ENCODE results near the gene FOXN3.

FOXN3 gene

GRCh38 chr14:89236851-89237250, 180.2 kb downstream of the FOXN3 start:
- intact Hi-C loops (cut with DNase I), result no loop called here
- DNase-seq, result no peak

GRCh38 chr14:89233184-89233583, 183.8 kb downstream of the FOXN3 start:
- intact Hi-C loops (cut with DNase I), result no loop called here
- DNase-seq, result no peak

GRCh38 chr14:89232265-89233070, 184.6 kb downstream of the FOXN3 start:
- intact Hi-C loops (cut with DNase I), result no loop called here
- no peak for DNase-seq

GRCh38 chr14:89231426-89232113, 185.5 kb downstream of the FOXN3 start:
- DNase-seq, result no peak
- intact Hi-C loops (cut with DNase I), result no loop called here

GRCh38 chr14:89228921-89229639, 188.0 kb downstream of the FOXN3 start:
- intact Hi-C loops (cut with DNase I), result no loop called here
- DNase-seq, result peak in 1 of 42 donors; percentile 23

- no peak for DNase-seq
These were observed 189.6 kb downstream of the FOXN3 start for GRCh38 chr14:89227496-89227836.

GRCh38 chr14:89226801-89227495, 190.1 kb downstream of the FOXN3 start:
- intact Hi-C loops (cut with DNase I), result no loop called here
- DNase-seq, result no peak

More at GRCh38 chr14:89227496-89227836, 189.6 kb downstream of the FOXN3 start:
- intact Hi-C loops (cut with DNase I), result no loop called here

GRCh38 chr14:89225607-89226006, 191.4 kb downstream of the FOXN3 start:
- DNase-seq, result no peak
- intact Hi-C loops (cut with DNase I), result no loop called here

GRCh38 chr14:89221109-89221810, 195.8 kb downstream of the FOXN3 start:
- no peak for DNase-seq
- intact Hi-C loops (cut with DNase I), result no loop called here

- no peak for DNase-seq
- intact Hi-C loops (cut with DNase I), result no loop called here
These were observed 198.0 kb downstream of the FOXN3 start for GRCh38 chr14:89219051-89219450.

- no peak for DNase-seq
- intact Hi-C loops (cut with DNase I), result no loop called here
These were observed 199.1 kb downstream of the FOXN3 start for GRCh38 chr14:89217891-89218290.

- intact Hi-C loops (cut with DNase I), result no loop called here
- no peak for DNase-seq
These were observed 201.5 kb downstream of the FOXN3 start for GRCh38 chr14:89215531-89215930.

GRCh38 chr14:89215114-89215513, 201.9 kb downstream of the FOXN3 start:
- intact Hi-C loops (cut with DNase I), result no loop called here
- no peak for DNase-seq

- intact Hi-C loops (cut with DNase I), result no loop called here
- peak in 35 of 42 donors; percentile 10 to 77 (median 41) for DNase-seq
These were observed 202.6 kb downstream of the FOXN3 start for GRCh38 chr14:89214221-89214965.

GRCh38 chr14:89212386-89213235, 204.4 kb downstream of the FOXN3 start:
- no peak for DNase-seq
- intact Hi-C loops (cut with DNase I), result no loop called here

GRCh38 chr14:89209558-89209957, 207.5 kb downstream of the FOXN3 start:
- no peak for DNase-seq
- intact Hi-C loops (cut with DNase I), result no loop called here

- intact Hi-C loops (cut with DNase I), result no loop called here
- DNase-seq, result no peak
These were observed 209.1 kb downstream of the FOXN3 start for GRCh38 chr14:89207925-89208328.
